WTC11 (cell line): ENCODE results near the gene NFKBIE. TPM values are rescaled to one million over a fixed set of nuclear protein-coding genes. Genes with fewer than 3 reads are reported as not detected.

Source experiments
- ATAC-seq: fragments of 200-7000 bp; cut with Tn5 transposase; 2 replicates; pipeline ENCODE4 v1.10.0; 2021; ENCODE audit warnings: mild to moderate bottlenecking, moderate library complexity
- CTCF ChIA-PET: fragments of 300-600 bp; sonication (Branson Sonifier 250); formaldehyde crosslinking; loops from one replicate; lab custom pipeline; 2021; ENCODE audit warnings: antibody characterized with exemption; lab: Charles Lee
- POLR2A ChIA-PET: fragments of 350-600 bp; sonication (Branson Sonifier 250); formaldehyde crosslinking; loops from one replicate; lab custom pipeline; 2021; ENCODE audit warnings: antibody characterized with exemption; lab: Charles Lee
- DNase-seq: peaks from one replicate; pipeline ENCODE4 v3.0.0; 2021; ENCODE audit warnings: low spot score
- H3K27ac Mint-ChIP-seq: 2 replicates; pipeline ENCODE4 v1.8.0; 2021; ENCODE audit warnings: mixed read lengths
- H3K27me3 Mint-ChIP-seq: 2 replicates; pipeline ENCODE4 v1.8.0; 2021; ENCODE audit warnings: low read depth, mild to moderate bottlenecking, moderate library complexity, mixed read lengths
- H3K36me3 Mint-ChIP-seq: 2 replicates; pipeline ENCODE4 v1.8.0; 2021; ENCODE audit warnings: mixed read lengths
- H3K4me1 Mint-ChIP-seq: 2 replicates; pipeline ENCODE4 v1.8.0; 2022; ENCODE audit warnings: mixed read lengths
- H3K4me3 Mint-ChIP-seq: 2 replicates; pipeline ENCODE4 v1.8.0; 2021; ENCODE audit warnings: mild to moderate bottlenecking, moderate library complexity, mixed read lengths
- H3K9me3 Mint-ChIP-seq: 2 replicates; pipeline ENCODE4 v1.8.0; 2021; ENCODE audit warnings: mixed read lengths
- ATF1 ChIP-seq: sonication (generic); formaldehyde crosslinking; IDR thresholded peaks from 2 replicates; pipeline ENCODE4 v1.8.1; 2023; ENCODE audit warnings: mild to moderate bottlenecking, moderate library complexity, missing genetic modification reagents
- ATF6 ChIP-seq: sonication (generic); formaldehyde crosslinking; IDR thresholded peaks from 2 replicates; pipeline ENCODE4 v1.8.1; 2023; ENCODE audit warnings: mild to moderate bottlenecking, missing genetic modification reagents
- CBFB ChIP-seq: sonication (generic); formaldehyde crosslinking; IDR thresholded peaks from 2 replicates; pipeline ENCODE4 v1.8.1; 2022; ENCODE audit warnings: mild to moderate bottlenecking, low read depth, missing genetic modification reagents
- CREB1 ChIP-seq: sonication (generic); formaldehyde crosslinking; IDR thresholded peaks from 2 replicates; pipeline ENCODE4 v1.8.0; 2023; ENCODE audit warnings: mild to moderate bottlenecking, missing genetic modification reagents
- CREM ChIP-seq: sonication (generic); formaldehyde crosslinking; IDR thresholded peaks from 2 replicates; pipeline ENCODE4 v1.8.1; 2022; ENCODE audit warnings: mild to moderate bottlenecking, missing genetic modification reagents, moderate library complexity
- E2F5 ChIP-seq: sonication (generic); formaldehyde crosslinking; IDR thresholded peaks from 2 replicates; pipeline ENCODE4 v1.8.1; 2022; ENCODE audit warnings: mild to moderate bottlenecking, moderate library complexity, missing genetic modification reagents
- HMGXB4 ChIP-seq: sonication (generic); formaldehyde crosslinking; IDR thresholded peaks from 2 replicates; pipeline ENCODE4 v1.8.1; 2023; ENCODE audit warnings: mild to moderate bottlenecking, moderate library complexity, missing genetic modification reagents
- MAX ChIP-seq: sonication (generic); formaldehyde crosslinking; IDR thresholded peaks from 2 replicates; pipeline ENCODE4 v1.8.0; 2022; ENCODE audit warnings: mild to moderate bottlenecking, missing genetic modification reagents
- NFE2L1 ChIP-seq: sonication (generic); formaldehyde crosslinking; IDR thresholded peaks from 2 replicates; pipeline ENCODE4 v1.8.1; 2023; ENCODE audit warnings: missing genetic modification reagents
- NR3C1 ChIP-seq: sonication (generic); formaldehyde crosslinking; conservative IDR thresholded peaks from 2 replicates; pipeline ENCODE4 v1.8.1; 2023; ENCODE audit warnings: low read depth, mild to moderate bottlenecking, missing genetic modification reagents
- RORB ChIP-seq: fragments of 250-450 bp; sonication (Bioruptor Pico); IDR thresholded peaks from 2 replicates; pipeline ENCODE4 v1.9.0; 2021; ENCODE audit warnings: mild to moderate bottlenecking
- SMAD3 ChIP-seq: sonication (generic); formaldehyde crosslinking; IDR thresholded peaks from 2 replicates; pipeline ENCODE4 v1.8.0; 2022; ENCODE audit warnings: missing genetic modification reagents, mild to moderate bottlenecking, borderline replicate concordance
- TCF7 ChIP-seq: sonication (generic); formaldehyde crosslinking; IDR thresholded peaks from 2 replicates; pipeline ENCODE4 v1.8.0; 2022; ENCODE audit warnings: mild to moderate bottlenecking, low read depth, missing genetic modification reagents, moderate library complexity
- TEAD1 ChIP-seq: sonication (generic); formaldehyde crosslinking; IDR thresholded peaks from 2 replicates; pipeline ENCODE4 v1.8.0; 2022; ENCODE audit warnings: mild to moderate bottlenecking, missing genetic modification reagents
- TP53 ChIP-seq: sonication (generic); formaldehyde crosslinking; IDR thresholded peaks from 2 replicates; pipeline ENCODE4 v1.8.1; 2023; ENCODE audit warnings: mild to moderate bottlenecking, missing genetic modification reagents
- USF1 ChIP-seq: sonication (generic); formaldehyde crosslinking; IDR thresholded peaks from 2 replicates; pipeline ENCODE4 v1.8.0; 2022; ENCODE audit warnings: mild to moderate bottlenecking, missing genetic modification reagents
- ZBTB43 ChIP-seq: sonication (generic); formaldehyde crosslinking; IDR thresholded peaks from 2 replicates; pipeline ENCODE4 v1.8.1; 2023; ENCODE audit warnings: mild to moderate bottlenecking, missing genetic modification reagents
- ZMAT4 ChIP-seq: fragments of 250-450 bp; sonication (Bioruptor Pico); IDR thresholded peaks from 2 replicates; pipeline ENCODE4 v1.9.0; 2021; ENCODE audit warnings: mild to moderate bottlenecking
- ZNF317 ChIP-seq: sonication (generic); formaldehyde crosslinking; IDR thresholded peaks from 2 replicates; pipeline ENCODE4 v1.8.1; 2023; ENCODE audit warnings: low read depth, mild to moderate bottlenecking, moderate library complexity, missing genetic modification reagents, borderline replicate concordance
- ZNF532 ChIP-seq: fragments of 250-450 bp; sonication (Bioruptor Pico); IDR thresholded peaks from 2 replicates; pipeline ENCODE4 v1.9.0; 2021; ENCODE audit warnings: mild to moderate bottlenecking, borderline replicate concordance
- total RNA-seq: library from RNA; stranded (reverse); gene quantifications from 3 replicates; pipeline ENCODE4 v1.2.3, GENCODE V29; 2021

NFKBIE gene
- total RNA-seq, 1 experiment from 2014 or later: 10.3 TPM

- Mint-ChIP-seq H3K9me3 (no peaks in the 10 kb centered on the region), H3K36me3 (peaks cover 58% of the 10 kb centered on the region), H3K4me1 (peaks cover 8% of the 10 kb centered on the region), H3K27me3 (no peaks in the 10 kb centered on the region), H3K27ac (no peak overlapping the region; the same call in 1 of the 2 replicates), H3K4me3 (no peak overlapping the region)
- no peak for TF ChIP-seq RORB (CRISPR knock-in tag)
- no peak for TF ChIP-seq ATF1 (CRISPR knock-in tag)
- no peak for TF ChIP-seq ZNF317 (CRISPR knock-in tag)
- no peak for TF ChIP-seq CBFB (CRISPR knock-in tag)
- TF ChIP-seq NR3C1: no peak
- no peak for TF ChIP-seq USF1 (CRISPR knock-in tag)
- TF ChIP-seq CREM (CRISPR knock-in tag): no peak
- TF ChIP-seq SMAD3 (CRISPR knock-in tag): no peak
- no peak for TF ChIP-seq ZMAT4
- TF ChIP-seq ZNF532 (CRISPR knock-in tag): no peak
- TF ChIP-seq ZBTB43: no peak
- TF ChIP-seq TEAD1 (CRISPR knock-in tag): no peak
- TF ChIP-seq ATF6 (CRISPR knock-in tag): no peak
- TF ChIP-seq NFE2L1: no peak
- no peak for TF ChIP-seq CREB1 (CRISPR knock-in tag)
- TF ChIP-seq TP53 (CRISPR knock-in tag): no peak
- no peak for TF ChIP-seq HMGXB4 (CRISPR knock-in tag)
- no peak for TF ChIP-seq TCF7
- no peak for TF ChIP-seq E2F5 (CRISPR knock-in tag)
- no peak for TF ChIP-seq MAX (CRISPR knock-in tag)
- DNase-seq: no peak
- CTCF ChIA-PET: interaction anchor here (1.0 to 1.5 kb wide), 3 partner anchors 20 to 52 kb away, joined by 4 to 6 read pairs (median 5); partner anchors contain the start of gene SLC35B2
- POLR2A ChIA-PET: no interaction called here
- ATAC-seq: no peak
Observed at GRCh38 chr6:44309092-44309491, 43.7 kb upstream of the NFKBIE start.
